CD4-positive, alpha-beta T cell treated with Interleukin-10 for 1 hour (primary cell): ENCODE measurements around the gene GRK1.

Source experiments
- DNase-seq: peaks from one replicate; pipeline ENCODE4 v3.0.0-alpha.2; 2020

Gene GRK1

GRCh38 chr13:113731192-113732175 lies 64.5 kb downstream of the GRK1 start:
- no peak for DNase-seq

DNA sequence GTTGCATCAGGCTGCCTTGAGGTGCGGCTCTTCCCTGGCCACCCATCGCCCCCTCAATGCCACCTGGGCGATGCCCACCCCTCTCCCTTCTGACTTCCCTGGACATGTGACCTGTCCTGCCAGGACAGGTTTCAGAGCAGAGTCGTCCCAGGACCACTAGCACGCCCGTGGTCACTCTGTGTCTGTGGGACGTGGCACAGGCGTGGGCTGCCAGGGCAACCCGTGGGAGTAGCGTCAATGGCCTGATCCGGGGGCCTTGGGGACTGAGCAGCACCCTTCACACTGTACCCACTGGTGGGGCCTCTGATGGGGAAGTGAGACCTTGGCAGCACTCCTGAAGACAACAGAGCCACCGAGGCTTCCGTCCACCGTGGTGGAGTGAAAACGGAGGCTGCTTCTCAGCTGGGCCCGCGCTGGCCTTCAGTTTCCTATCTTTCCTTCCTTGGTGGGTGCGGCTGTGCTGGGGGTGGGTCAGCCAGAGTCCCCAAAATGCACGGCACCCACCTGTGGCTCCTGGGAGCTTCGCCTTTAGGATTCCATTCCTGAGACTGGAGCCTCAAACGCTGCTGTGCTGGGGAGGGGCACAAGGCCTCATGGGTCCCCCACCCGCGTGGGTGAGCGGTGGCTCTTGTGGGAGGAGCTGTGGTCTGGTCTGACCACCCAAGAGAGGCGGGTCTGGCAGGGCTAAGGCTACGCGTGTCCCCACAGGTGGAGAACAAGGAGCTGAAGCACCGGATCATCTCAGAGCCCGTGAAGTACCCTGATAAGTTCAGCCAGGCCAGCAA lies 65.3 kb downstream of the GRK1 start:
- no peak for DNase-seq

GRCh38 chr13:113732961-113733950 lies 66.2 kb downstream of the GRK1 start:
- no peak for DNase-seq

DNA sequence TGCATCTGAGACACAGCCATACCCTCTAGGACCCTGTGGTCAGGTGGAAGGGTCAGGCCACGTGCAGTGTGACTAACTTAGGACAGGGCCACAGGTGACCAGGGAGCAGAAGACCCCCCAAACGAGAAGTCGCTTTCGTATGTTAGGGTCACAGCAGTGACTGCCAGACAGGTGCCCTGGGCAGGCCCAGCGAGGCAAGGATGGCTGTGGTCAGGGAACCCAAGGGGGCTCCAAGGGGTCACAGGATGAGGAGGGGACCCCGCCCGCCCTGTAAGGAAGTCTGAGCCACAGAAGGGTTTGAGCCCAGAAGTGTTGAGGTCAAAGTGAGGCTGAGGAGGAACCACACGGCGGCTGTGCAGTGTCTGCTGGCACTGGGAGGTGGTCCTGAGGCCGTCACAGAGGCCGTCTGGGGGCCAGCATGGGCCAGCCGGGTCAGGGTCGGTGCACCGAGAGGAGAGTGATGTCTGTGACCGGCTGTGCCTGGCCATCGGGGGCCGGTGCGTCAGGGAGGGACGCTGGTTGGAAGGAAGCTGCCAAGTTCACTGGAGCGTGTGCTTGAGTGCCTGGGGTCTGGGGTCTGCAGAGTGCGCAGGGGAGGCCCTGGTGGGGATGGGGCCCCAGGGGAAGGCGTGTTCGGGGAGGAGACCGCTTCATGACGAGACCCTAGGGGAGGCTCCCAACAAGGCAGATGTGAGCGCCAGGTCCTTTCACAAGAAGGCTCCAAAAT lies 67.2 kb downstream of the GRK1 start:
- no peak for DNase-seq

- DNase-seq, result no peak
Observed at GRCh38 chr13:113734826-113735125, 67.8 kb downstream of the GRK1 start.

- DNase-seq, result no peak
Observed at GRCh38 chr13:113735194-113735593, 68.2 kb downstream of the GRK1 start.

- no peak for DNase-seq
Observed at GRCh38 chr13:113735750-113736149, 68.7 kb downstream of the GRK1 start.

- DNase-seq, result no peak
Observed at GRCh38 chr13:113736258-113736731, 69.3 kb downstream of the GRK1 start.

DNA sequence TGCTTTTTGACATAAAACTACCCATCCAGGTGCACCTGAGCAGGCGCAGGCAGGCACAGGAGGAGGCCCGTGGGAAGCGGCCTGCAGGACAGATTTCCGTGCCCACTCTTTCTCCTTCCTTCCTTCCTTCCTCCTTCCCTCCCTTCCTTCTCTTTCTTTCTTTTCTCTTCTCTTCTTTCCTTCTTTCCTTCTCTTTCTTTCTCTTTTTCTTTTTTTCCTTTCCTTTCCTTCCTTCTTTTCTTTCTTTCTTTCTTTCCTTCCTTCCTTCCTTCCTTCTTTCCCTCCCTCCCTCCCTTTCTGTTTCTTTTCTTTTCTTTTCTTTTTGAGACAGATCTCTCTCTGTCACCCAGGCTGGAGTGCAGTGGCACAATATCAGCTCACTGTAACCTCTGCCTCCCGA lies 70.8 kb downstream of the GRK1 start:
- DNase-seq, result no peak

GRCh38 chr13:113739527-113740285 lies 72.7 kb downstream of the GRK1 start:
- no peak for DNase-seq

GRCh38 chr13:113740286-113740556 lies 73.2 kb downstream of the GRK1 start:
- no peak for DNase-seq

- no peak for DNase-seq
Observed at GRCh38 chr13:113740661-113741060, 73.6 kb downstream of the GRK1 start.

DNA sequence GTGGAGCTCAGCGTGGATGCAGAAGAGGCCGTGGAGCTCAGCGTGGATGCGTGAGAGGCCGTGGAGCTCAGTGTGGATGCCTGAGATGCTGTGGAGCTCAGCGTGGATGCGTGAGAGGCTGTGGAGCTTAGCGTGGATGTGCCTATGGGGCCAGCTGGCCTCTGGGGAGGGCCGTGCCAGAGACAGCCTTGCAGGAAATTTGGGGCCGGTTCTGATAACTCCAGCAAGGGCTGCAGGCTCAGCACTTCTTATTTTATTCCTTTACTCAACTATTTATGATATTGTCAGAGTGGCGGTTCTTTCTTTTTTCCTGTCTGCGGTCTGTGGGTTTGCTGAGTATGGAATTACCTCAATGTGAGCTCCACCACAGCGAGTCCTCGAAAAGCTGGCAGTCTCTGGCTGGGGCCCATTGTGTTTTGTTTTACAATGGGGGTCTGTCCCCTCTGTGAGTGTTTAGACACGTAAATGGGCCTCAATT lies 74.2 kb downstream of the GRK1 start:
- peak; percentile 30 for DNase-seq

DNA sequence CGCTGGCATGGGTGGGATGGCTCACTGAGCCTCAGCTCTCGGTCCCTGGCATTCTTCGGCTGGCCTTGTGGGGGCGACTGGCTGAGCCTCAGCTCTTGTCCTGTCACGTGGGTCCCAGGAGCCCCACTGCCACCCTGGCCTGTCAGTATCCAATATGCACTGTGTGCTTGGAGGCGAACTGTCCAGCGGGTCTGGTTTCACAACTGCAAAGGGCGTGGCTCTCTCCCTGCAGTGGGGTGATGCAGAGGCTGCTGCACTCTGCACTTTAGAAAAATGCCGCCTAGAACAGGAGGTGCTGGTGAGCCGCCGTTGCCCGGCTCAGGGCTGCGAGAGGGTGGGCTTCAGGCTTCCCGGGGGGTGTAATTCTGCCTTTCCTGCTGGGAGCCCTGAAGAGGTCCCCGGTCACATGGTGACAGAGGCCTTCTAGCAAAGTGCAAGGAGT lies 75.0 kb downstream of the GRK1 start:
- no peak for DNase-seq

DNA sequence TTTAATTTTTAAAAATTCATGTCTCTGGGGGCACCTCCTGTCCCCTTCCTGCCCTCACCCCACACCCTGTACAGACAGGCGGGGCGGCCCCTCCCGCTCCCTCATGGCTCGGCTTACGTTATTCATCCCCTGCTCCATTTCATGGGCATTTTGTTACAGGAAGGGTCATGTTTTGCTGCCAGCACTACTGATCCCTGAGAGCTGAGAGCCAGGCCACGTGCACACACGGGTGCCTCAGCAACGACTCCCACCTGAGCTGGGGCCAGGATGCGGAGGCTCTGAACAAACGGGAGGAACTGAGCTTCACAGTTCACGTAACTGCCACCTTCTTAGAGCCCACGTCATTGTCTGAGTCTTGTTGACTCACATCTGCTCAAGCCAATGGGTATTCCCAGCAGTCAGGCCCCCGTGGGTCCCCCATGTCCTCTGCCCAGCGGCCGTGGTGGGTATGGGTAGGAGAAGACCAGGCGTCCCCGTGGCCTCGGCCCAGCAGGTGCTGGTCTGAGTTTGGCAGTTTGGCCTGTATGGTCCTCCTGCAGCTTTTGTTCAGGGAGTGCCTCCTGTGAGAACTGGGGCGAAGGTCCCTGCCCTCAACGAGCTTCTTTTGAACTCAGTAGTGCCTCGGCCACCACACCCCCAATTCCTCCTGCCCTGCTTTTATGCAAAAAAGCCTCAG lies 75.6 kb downstream of the GRK1 start:
- DNase-seq, result no peak

- no peak for DNase-seq
Observed at GRCh38 chr13:113743366-113744195, 76.6 kb downstream of the GRK1 start.

GRCh38 chr13:113744197-113745000 lies 77.4 kb downstream of the GRK1 start:
- DNase-seq, result no peak

DNA sequence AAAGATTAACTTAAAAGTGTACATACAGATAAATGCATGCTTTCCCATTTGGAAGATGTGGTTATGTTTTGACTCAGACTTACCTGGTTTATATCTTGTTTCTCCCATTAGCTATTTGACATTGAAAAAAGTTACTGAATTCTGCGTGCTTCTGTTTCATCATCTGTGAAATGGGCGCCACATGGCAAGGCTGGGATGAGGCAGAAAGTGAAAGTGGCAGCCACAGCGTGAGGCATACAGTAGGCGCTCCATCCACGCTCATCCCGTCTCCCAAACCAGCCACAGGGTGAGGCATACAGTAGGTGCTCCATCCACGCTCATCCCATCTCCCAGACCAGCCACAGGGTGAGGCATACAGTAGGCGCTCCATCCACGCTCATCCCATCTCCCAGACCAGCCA lies 78.0 kb downstream of the GRK1 start:
- no peak for DNase-seq
